Ovary (tissue), 9 donors: ENCODE data around the gene TMIGD3. TPM values are rescaled to one million over a fixed set of nuclear protein-coding genes. Genes with fewer than 3 reads are reported as not detected.

Source experiments
- DNase-seq, 5 donors: peaks; one replicate each; pipeline ENCODE4 v3.0.0-alpha.2; 2019 to 2020
- H3K27ac ChIP-seq, 2 donors: fragments of 200-600 bp; one replicate each; pipeline versions ENCODE4 v1.5.1 to v1.8.0; 2019 to 2022
- H3K27me3 ChIP-seq: fragments of 200-600 bp; one replicate; pipeline ENCODE4 v1.8.0; 2022
- H3K36me3 ChIP-seq: fragments of 200-600 bp; sonication (generic); one replicate; pipeline ENCODE4 v1.5.1; 2019
- H3K4me1 ChIP-seq: one replicate; pipeline ENCODE4 v1.8.1; 2013; ENCODE audit warnings: mild to moderate bottlenecking, moderate library complexity; ENCODE audit not compliant: insufficient read depth
- H3K4me3 ChIP-seq: fragments of 200-600 bp; sonication (generic); one replicate; pipeline ENCODE4 v1.5.1; 2017
- H3K9me3 ChIP-seq, 2 donors: fragments of 200-600 bp in 1 of 2; sonication (generic) in 1 of 2; one replicate each; pipeline versions ENCODE4 v1.5.1 to v1.8.1; 2013 to 2019; ENCODE audit warnings: mild to moderate bottlenecking in 1 of 2, moderate library complexity in 1 of 2
- EP300 ChIP-seq: sonication (generic); formaldehyde crosslinking; IDR thresholded peaks from one replicate; pipeline ENCODE4 v1.6.1; 2017; ENCODE audit warnings: antibody characterized with exemption
- POLR2A ChIP-seq: fragments of 450-650 bp; IDR thresholded peaks from one replicate; pipeline ENCODE4 v1.6.1; 2017; ENCODE audit warnings: antibody characterized with exemption, mild to moderate bottlenecking, moderate library complexity
- WGBS, 3 donors: extraction: QIAGEN DNeasy Blood & Tissue Kit in 1 of 3; methylation state at CpG; one replicate each; pipeline versions ENCODE4 v1.1.5 to v1.1.7; 2013 to 2017; 5-methylcytosine and 5-hydroxymethylcytosine counted together
- intact Hi-C, 4 donors: fragments of 100-400 bp; cut with DNase I; formaldehyde crosslinking; loops; one replicate each; pipeline versions ENCODE4 v1.11.0 to v1.15.1; 2022 to 2023
- polyA plus RNA-seq, 2 donors: library from polyadenylated mRNA; stranded (reverse); fragments of 200-250 nt in 1 of 2; fragments of 350-450 nt in 1 of 2; fragmentation: Illumina TruSeq in 1 of 2; extraction: RNeasy Lipid Tissue Mini Kit (QIAGEN cat#74804) in 1 of 2; gene quantifications; one replicate each; pipeline ENCODE4 v1.2.3, GENCODE V29; 2013 to 2014
- total RNA-seq, 7 donors: library from RNA; depleted of rRNA in 2 of 7; stranded (reverse); fragments of >200 nt in 2 of 7; fragmentation: NEBNext Ultra II Directional in 3 of 7; extraction: Animal tissue kit (Norgen Biotek cat#: 25700) in 3 of 7; gene quantifications; one replicate each; pipeline versions ENCODE4 v1.1.0 to v1.2.4, GENCODE V29; 2016 to 2023
- TF ChIP-seq, protein P1 (sequence below), 3 donors: fragments of 450-650 bp in 2 of 3; fragments of 200-600 bp in 1 of 3; IDR thresholded peaks; one replicate each; pipeline versions ENCODE4 v1.5.1 to v1.8.0; 2016 to 2022; ENCODE audit warnings: antibody characterized with exemption in 3 of 3, mild to moderate bottlenecking in 1 of 3
- donor health status: DM: no; HTN: no; CAD: no; lungs with moderate emphysema.
- donor health status: DM: no; HTN: no; CAD: no.
- donor health status: Bipolar disorder and iron deficiency.
- donor health status: DM: yes; HTN: yes; CAD: no.
- donor health status: DM: no; HTN: no; CAD: no.
- donor health status: DM: yes; HTN: yes; CAD: no.

The TMIGD3 gene
- total and polyA plus RNA-seq, 9 donors: 0.78 to 3.2 (median 2.6) TPM; not detected in 2

DNA sequence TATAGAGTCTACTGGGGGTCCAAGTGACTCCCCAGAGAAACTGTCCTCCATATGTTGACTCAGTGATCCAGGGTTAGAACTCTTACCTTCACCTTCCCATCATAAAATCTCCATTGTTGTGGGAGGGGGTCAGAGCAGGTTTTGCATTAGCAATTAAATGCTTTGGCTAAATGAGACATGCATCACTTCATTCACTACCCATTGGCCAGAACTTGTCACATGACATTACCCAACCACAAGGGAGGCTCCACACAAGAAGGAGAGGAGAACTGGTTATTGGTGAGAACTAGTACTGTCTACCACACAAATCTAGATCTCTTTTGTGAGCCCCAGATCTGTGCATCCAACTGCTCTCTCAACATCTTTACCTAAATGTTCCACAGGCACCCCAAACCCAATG is 33.9 kb downstream of the TMIGD3 start:
- no peak for DNase-seq
- TF ChIP-seq POLR2A (no peak), EP300 (no peak)
- TF ChIP-seq, protein P1, sequence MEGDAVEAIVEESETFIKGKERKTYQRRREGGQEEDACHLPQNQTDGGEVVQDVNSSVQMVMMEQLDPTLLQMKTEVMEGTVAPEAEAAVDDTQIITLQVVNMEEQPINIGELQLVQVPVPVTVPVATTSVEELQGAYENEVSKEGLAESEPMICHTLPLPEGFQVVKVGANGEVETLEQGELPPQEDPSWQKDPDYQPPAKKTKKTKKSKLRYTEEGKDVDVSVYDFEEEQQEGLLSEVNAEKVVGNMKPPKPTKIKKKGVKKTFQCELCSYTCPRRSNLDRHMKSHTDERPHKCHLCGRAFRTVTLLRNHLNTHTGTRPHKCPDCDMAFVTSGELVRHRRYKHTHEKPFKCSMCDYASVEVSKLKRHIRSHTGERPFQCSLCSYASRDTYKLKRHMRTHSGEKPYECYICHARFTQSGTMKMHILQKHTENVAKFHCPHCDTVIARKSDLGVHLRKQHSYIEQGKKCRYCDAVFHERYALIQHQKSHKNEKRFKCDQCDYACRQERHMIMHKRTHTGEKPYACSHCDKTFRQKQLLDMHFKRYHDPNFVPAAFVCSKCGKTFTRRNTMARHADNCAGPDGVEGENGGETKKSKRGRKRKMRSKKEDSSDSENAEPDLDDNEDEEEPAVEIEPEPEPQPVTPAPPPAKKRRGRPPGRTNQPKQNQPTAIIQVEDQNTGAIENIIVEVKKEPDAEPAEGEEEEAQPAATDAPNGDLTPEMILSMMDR (IDR thresholded peaks at IDR 0.05): no peak
- intact Hi-C loops: no loop called here
- Histone ChIP-seq H3K4me1 (no peaks in the 10 kb centered on the region), H3K4me3 (no peak overlapping the region), H3K9me3 (no peaks in the 10 kb centered on the region), H3K36me3 (no peaks in the 10 kb centered on the region), H3K27me3 (no peaks in the 10 kb centered on the region), H3K27ac (no peak overlapping the region)

DNA sequence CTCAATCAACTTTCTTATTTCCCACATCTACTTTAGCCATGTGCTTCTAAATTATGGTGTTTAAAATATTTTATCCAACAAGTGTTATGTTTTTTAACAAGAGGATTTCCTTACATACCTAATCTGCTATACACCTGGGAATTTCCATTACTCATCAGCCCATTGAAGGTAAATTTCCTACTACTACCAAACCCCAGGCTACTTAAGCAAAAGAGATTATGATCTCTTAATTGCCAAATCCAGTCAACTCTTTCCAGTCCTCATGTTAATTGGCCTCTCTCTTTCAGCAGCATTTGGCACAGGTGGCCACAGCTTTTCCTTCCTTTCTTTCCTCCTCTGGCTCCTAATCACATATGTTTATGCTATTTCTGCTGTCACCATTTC is 34.7 kb downstream of the TMIGD3 start:
- H3K9me3 ChIP-seq: no peaks in the 10 kb centered on the region
- TF ChIP-seq POLR2A: no peak
- TF ChIP-seq, protein P1 (IDR thresholded peaks at IDR 0.05): no peak
- no peak for TF ChIP-seq EP300
- H3K4me3 ChIP-seq: no peak overlapping the region
- H3K27me3 ChIP-seq: no peaks in the 10 kb centered on the region
- no peak overlapping the region for H3K27ac ChIP-seq
- no peaks in the 10 kb centered on the region for H3K4me1 ChIP-seq
- intact Hi-C loops: no loop called here
- no peak for DNase-seq
- H3K36me3 ChIP-seq: no peaks in the 10 kb centered on the region

DNA sequence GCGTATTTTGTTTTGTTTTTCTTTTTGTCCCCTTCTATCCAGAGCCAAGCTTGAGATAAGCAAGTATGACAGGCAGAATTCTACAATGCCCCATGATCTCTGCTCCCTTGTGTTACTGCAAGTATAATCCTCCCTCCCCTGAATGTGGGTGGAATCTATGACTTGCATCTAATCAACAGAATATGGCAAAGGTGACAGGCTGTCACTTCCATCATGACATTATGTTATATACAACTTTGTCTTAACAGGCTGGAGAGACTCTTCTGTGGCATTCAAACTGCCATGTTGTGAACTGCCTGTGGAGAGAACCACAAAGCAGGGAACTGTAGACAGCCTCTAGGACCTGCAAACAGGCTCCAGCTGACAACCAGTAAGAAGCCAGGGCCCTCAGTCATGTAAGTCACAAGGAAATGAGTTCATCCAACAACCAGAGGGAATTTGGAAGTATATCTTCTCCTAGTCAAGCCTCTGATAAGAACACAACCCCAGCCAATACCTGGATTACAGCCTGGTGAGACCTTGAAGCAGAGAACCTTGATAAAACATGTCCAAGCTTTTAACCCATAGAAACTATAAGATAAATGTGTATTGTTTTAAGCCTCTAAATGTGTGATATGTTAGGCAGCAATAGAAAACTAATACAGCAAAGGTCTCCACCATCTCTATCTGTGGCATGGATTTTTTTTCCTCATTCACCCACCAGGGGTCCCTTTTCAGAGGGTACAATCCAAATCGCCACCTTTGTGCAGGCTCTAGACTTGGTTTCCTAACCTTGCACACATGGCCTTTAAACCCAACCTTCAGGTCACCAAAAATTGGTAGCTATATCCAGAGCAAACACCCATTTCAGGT is 35.3 kb downstream of the TMIGD3 start:
- intact Hi-C loops: no loop called here
- Histone ChIP-seq H3K36me3 (no peaks in the 10 kb centered on the region), H3K4me1 (no peaks in the 10 kb centered on the region), H3K4me3 (no peak overlapping the region), H3K27ac (no peak overlapping the region), H3K27me3 (no peaks in the 10 kb centered on the region), H3K9me3 (no peaks in the 10 kb centered on the region)
- no peak for DNase-seq
- 86 to 91% (median 89%) methylated on average over 2 of the region's 2 CpGs for WGBS, 3 donors
- TF ChIP-seq EP300: no peak
- TF ChIP-seq, protein P1 (IDR thresholded peaks at IDR 0.05): no peak

GRCh38 chr1:111466480-111466879 is 37.0 kb downstream of the TMIGD3 start:
- no peaks in the 10 kb centered on the region for H3K27me3 ChIP-seq
- DNase-seq: no peak
- H3K9me3 ChIP-seq: no peaks in the 10 kb centered on the region
- no peak for TF ChIP-seq EP300
- TF ChIP-seq, protein P1 (IDR thresholded peaks at IDR 0.05): no peak
- TF ChIP-seq POLR2A: no peak
- no peak overlapping the region for H3K4me3 ChIP-seq
- no peaks in the 10 kb centered on the region for H3K4me1 ChIP-seq
- no peak overlapping the region for H3K27ac ChIP-seq
- WGBS, 3 donors: 0% methylated on average over 1 of the region's 1 CpG
- no peaks in the 10 kb centered on the region for H3K36me3 ChIP-seq
- intact Hi-C loops: no loop called here
